ENCODE data around the gene LRP1B. TPM values are rescaled to one million over a fixed set of nuclear protein-coding genes. Genes with fewer than 3 reads are reported as not detected.

Gene LRP1B
- total RNA-seq, 1 donor from 2014 or later = 0.25 TPM

- Mint-ChIP-seq H3K27ac (ENCODE audit: unreplicated experiment) (no peak overlapping the region), H3K27me3 (ENCODE audit: low read depth) (no peaks in the 10 kb centered on the region), H3K9me3 (ENCODE audit: low read depth) (no peaks in the 10 kb centered on the region), H3K36me3 (ENCODE audit: low read depth) (no peaks in the 10 kb centered on the region), H3K4me3 (ENCODE audit: unreplicated experiment) (no peak overlapping the region), H3K4me1 (ENCODE audit: low read depth) (no peaks in the 10 kb centered on the region)
- DNase-seq (ENCODE audit: low spot score) = no peak
- no peak for TF ChIP-seq CTCF (IDR thresholded peaks at IDR 0.05)
These were observed 202.3 kb downstream of the LRP1B start for GRCh38 chr2:141928476-141928875.

- Mint-ChIP-seq H3K27me3 (ENCODE audit: low read depth) (no peaks in the 10 kb centered on the region), H3K4me1 (ENCODE audit: low read depth) (no peaks in the 10 kb centered on the region), H3K9me3 (ENCODE audit: low read depth) (no peaks in the 10 kb centered on the region), H3K27ac (ENCODE audit: unreplicated experiment) (no peak overlapping the region), H3K36me3 (ENCODE audit: low read depth) (no peaks in the 10 kb centered on the region), H3K4me3 (ENCODE audit: unreplicated experiment) (no peak overlapping the region)
- no peak for TF ChIP-seq CTCF (IDR thresholded peaks at IDR 0.05)
- no peak for DNase-seq (ENCODE audit: low spot score)
These were observed 203.3 kb downstream of the LRP1B start for GRCh38 chr2:141927536-141927935.

- no peak for TF ChIP-seq CTCF (IDR thresholded peaks at IDR 0.05)
- Mint-ChIP-seq H3K4me3 (ENCODE audit: unreplicated experiment) (no peak overlapping the region), H3K27me3 (ENCODE audit: low read depth) (no peaks in the 10 kb centered on the region), H3K9me3 (ENCODE audit: low read depth) (no peaks in the 10 kb centered on the region), H3K36me3 (ENCODE audit: low read depth) (no peaks in the 10 kb centered on the region), H3K27ac (ENCODE audit: unreplicated experiment) (no peak overlapping the region), H3K4me1 (ENCODE audit: low read depth) (no peaks in the 10 kb centered on the region)
- DNase-seq (ENCODE audit: low spot score) = no peak
These were observed 205.3 kb downstream of the LRP1B start for GRCh38 chr2:141925511-141925910.

GRCh38 chr2:141923657-141924056 lies 207.2 kb downstream of the LRP1B start:
- TF ChIP-seq CTCF (IDR thresholded peaks at IDR 0.05) = no peak
- H3K4me1 Mint-ChIP-seq (ENCODE audit: low read depth) = no peaks in the 10 kb centered on the region
- H3K27me3 Mint-ChIP-seq (ENCODE audit: low read depth) = peaks cover 2% of the 10 kb centered on the region
- no peak for DNase-seq (ENCODE audit: low spot score)
- H3K4me3 Mint-ChIP-seq (ENCODE audit: unreplicated experiment) = no peak overlapping the region
- H3K36me3 Mint-ChIP-seq (ENCODE audit: low read depth) = no peaks in the 10 kb centered on the region
- no peak overlapping the region for H3K27ac Mint-ChIP-seq (ENCODE audit: unreplicated experiment)
- no peaks in the 10 kb centered on the region for H3K9me3 Mint-ChIP-seq (ENCODE audit: low read depth)

- TF ChIP-seq CTCF (IDR thresholded peaks at IDR 0.05) = peak; percentile 76
- Mint-ChIP-seq H3K27ac (ENCODE audit: unreplicated experiment) (no peak overlapping the region), H3K9me3 (ENCODE audit: low read depth) (peaks cover 26% of the 10 kb centered on the region), H3K36me3 (ENCODE audit: low read depth) (peaks cover 4% of the 10 kb centered on the region), H3K4me3 (ENCODE audit: unreplicated experiment) (no peak overlapping the region), H3K4me1 (ENCODE audit: low read depth) (no peaks in the 10 kb centered on the region), H3K27me3 (ENCODE audit: low read depth) (no peaks in the 10 kb centered on the region)
- no peak for DNase-seq (ENCODE audit: low spot score)
These were observed 219.2 kb downstream of the LRP1B start for GRCh38 chr2:141911485-141912066.
